ENCODE data around the gene MRPL52. TPM values are rescaled to one million over a fixed set of nuclear protein-coding genes. Genes with fewer than 3 reads are reported as not detected.
"Not testable (repeated sequence)": the region's sequence is repeated elsewhere in the genome, so short reads cannot be mapped to it uniquely, and the experiment has no call there.

MRPL52 gene
- total RNA-seq, 1 donor from 2014 or later: 48.9 TPM

GRCh38 chr14:22852599-22852939 lies 22.9 kb downstream of the MRPL52 start:
- ATAC-seq: no peak

GRCh38 chr14:22852940-22853767 lies 23.5 kb downstream of the MRPL52 start:
- DNase-seq (ENCODE audit: low spot score): peak; percentile 92
- peak; percentile 93 for ATAC-seq

More at GRCh38 chr14:22852599-22852939, 22.9 kb downstream of the MRPL52 start:
- DNase-seq (ENCODE audit: low spot score): no peak

GRCh38 chr14:22854296-22854695 lies 24.6 kb downstream of the MRPL52 start:
- ATAC-seq; DNase-seq (ENCODE audit: low spot score): not testable (repeated sequence)

- no peak for ATAC-seq
- no peak for DNase-seq (ENCODE audit: low spot score)
These were observed 25.5 kb downstream of the MRPL52 start for GRCh38 chr14:22854963-22855724.

GRCh38 chr14:22856428-22856827 lies 26.7 kb downstream of the MRPL52 start:
- DNase-seq (ENCODE audit: low spot score) (no peak), ATAC-seq (no peak)

DNA sequence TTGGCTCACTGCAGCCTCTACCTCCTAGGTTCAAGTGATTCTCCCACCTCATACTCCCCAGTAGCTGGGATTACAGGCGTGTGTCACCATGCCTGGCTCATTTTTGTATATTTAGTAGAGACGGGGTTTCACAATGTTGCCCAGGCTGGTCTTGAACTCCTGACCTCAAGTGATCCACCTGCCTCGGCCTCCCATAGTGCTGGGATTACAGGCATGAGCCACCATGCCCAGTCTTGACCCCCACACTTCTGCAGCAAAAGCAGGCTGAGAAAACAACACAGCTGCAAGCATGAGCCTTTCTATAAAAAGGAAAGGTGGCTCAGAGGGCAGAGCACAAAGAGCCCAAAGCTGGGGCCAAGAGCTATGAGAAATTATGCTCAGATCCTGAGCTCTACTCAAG lies 30.7 kb downstream of the MRPL52 start:
- not testable (repeated sequence) for DNase-seq (ENCODE audit: low spot score); ATAC-seq

DNA sequence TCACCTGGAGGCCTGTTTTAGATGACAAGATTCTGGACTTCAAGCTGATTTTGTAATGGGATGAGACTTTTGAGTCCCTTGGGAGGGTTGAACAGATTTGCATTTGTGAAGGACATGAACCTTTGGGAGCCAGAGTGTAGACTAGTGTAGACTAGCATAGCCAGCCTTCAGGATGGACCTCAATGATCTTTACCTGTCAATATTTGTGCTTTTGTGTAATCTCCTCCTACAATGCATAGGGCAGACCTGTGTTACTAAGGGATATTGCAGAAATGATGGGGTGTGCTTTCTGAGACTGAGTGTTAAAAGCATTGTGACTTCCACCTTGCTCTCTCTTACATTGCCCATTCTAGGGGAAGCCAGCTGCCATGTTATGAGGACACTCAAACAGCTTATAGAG lies 32.0 kb downstream of the MRPL52 start:
- DNase-seq (ENCODE audit: low spot score): no peak
- no peak for ATAC-seq

- DNase-seq (ENCODE audit: low spot score): no peak
- ATAC-seq: no peak
These were observed 35.3 kb downstream of the MRPL52 start for GRCh38 chr14:22864979-22865378.

- ATAC-seq (no peak), DNase-seq (ENCODE audit: low spot score) (no peak)
These were observed 36.0 kb downstream of the MRPL52 start for GRCh38 chr14:22865424-22866405.

GRCh38 chr14:22866874-22867273 lies 37.2 kb downstream of the MRPL52 start:
- DNase-seq (ENCODE audit: low spot score) (no peak), ATAC-seq (no peak)

DNA sequence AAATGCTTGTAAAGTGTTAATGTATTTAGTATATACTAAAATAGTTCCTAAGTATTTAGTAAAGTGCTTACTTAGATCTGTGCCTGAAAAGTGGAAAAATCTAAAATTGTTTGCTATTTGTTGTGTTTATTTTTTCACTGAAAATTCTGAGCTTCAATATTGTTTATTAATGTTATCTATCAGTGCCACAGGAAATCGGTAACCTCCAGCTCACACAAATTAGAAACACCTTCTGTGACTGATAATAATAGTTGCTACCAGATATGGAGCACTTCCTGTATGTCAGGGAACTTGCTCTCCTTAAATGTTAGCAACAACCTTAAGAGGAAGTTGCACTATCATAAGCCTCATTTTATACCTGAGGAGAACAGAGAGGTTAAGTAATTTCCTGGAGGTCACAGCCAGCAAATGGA lies 41.1 kb downstream of the MRPL52 start:
- DNase-seq (ENCODE audit: low spot score) (no peak), ATAC-seq (peak; percentile 8)

- ATAC-seq (peak; percentile 93), DNase-seq (ENCODE audit: low spot score) (peak; percentile 96)
These were observed 41.7 kb downstream of the MRPL52 start, which contains the start of gene LRP10 for GRCh38 chr14:22871224-22872032. Gene LRP10, plus strand, starts transcription at chr14:22871740. Its CDS starts 564 bp downstream, at chr14:22872304.

DNA sequence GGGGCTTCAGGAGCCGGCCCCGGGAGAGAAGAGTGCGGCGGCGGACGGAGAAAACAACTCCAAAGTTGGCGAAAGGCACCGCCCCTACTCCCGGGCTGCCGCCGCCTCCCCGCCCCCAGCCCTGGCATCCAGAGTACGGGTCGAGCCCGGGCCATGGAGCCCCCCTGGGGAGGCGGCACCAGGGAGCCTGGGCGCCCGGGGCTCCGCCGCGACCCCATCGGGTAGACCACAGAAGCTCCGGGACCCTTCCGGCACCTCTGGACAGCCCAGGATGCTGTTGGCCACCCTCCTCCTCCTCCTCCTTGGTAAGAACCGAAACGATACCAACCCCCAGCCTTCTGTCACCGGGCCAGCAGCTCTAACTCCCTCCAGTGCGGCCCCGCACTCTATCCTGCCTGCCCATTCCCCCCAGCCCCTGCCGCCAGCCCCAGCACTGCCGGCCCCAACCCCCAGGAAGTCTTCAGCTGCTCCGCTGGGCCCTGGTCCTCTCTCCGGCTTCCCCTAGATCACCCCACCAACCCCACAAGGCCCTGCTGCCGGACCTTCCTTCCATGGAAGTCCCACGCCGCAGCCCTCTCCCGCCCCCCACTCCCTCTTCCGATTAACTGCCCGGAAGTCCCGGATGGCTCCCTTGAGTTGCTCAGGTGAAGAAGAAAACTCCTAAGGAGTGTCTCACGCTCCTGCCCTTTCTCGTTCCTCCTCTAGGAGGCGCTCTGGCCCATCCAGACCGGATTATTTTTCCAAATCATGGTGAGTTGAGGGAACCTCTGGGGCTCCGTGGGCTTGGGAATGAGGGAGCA lies 42.5 kb downstream of the MRPL52 start:
- peak; percentile 66 for ATAC-seq
- DNase-seq (ENCODE audit: low spot score): peak; percentile 84

GRCh38 chr14:22872833-22873520 lies 43.3 kb downstream of the MRPL52 start:
- DNase-seq (ENCODE audit: low spot score) (no peak), ATAC-seq (no peak)

- no peak for DNase-seq (ENCODE audit: low spot score)
- ATAC-seq: no peak
These were observed 45.5 kb downstream of the MRPL52 start for GRCh38 chr14:22875003-22875747.

DNA sequence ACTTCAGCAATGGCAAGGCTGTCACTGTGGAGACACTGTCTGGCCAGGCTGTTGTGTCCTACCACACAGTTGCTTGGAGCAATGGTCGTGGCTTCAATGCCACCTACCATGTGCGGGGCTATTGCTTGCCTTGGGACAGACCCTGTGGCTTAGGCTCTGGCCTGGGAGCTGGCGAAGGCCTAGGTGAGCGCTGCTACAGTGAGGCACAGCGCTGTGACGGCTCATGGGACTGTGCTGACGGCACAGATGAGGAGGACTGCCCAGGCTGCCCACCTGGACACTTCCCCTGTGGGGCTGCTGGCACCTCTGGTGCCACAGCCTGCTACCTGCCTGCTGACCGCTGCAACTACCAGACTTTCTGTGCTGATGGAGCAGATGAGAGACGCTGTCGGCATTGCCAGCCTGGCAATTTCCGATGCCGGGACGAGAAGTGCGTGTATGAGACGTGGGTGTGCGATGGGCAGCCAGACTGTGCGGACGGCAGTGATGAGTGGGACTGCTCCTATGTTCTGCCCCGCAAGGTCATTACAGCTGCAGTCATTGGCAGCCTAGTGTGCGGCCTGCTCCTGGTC lies 46.1 kb downstream of the MRPL52 start:
- ATAC-seq (no peak), DNase-seq (ENCODE audit: low spot score) (no peak)

GRCh38 chr14:22877000-22877501 lies 47.4 kb downstream of the MRPL52 start:
- DNase-seq (ENCODE audit: low spot score) (no peak), ATAC-seq (no peak)

All from left lobe of liver (tissue), 2 donors.